ENCODE measurements around the gene RBM48.
"Not testable (repeated sequence)": the region's sequence is repeated elsewhere in the genome, so short reads cannot be mapped to it uniquely, and the experiment has no call there.

Gene RBM48

GRCh38 chr7:92545116-92545515 is 16.5 kb downstream of the RBM48 start:
- not testable (repeated sequence) for DNase-seq (ENCODE audit: low read depth, low spot score)

GRCh38 chr7:92546856-92547497 is 18.4 kb downstream of the RBM48 start:
- no peak for DNase-seq (ENCODE audit: low read depth, low spot score)

- DNase-seq (ENCODE audit: low read depth, low spot score): no peak
Measured at GRCh38 chr7:92547579-92547978, 19.0 kb downstream of the RBM48 start.

- DNase-seq (ENCODE audit: low read depth, low spot score): no peak
Measured at GRCh38 chr7:92550194-92550593, 21.6 kb downstream of the RBM48 start.

GRCh38 chr7:92557249-92557648 is 28.7 kb downstream of the RBM48 start:
- no peak for DNase-seq (ENCODE audit: low read depth, low spot score)

- DNase-seq (ENCODE audit: low read depth, low spot score): no peak
Measured at GRCh38 chr7:92557808-92558362, 29.3 kb downstream of the RBM48 start.

- DNase-seq (ENCODE audit: low read depth, low spot score): no peak
Measured at GRCh38 chr7:92560602-92561001, 32.0 kb downstream of the RBM48 start.

GRCh38 chr7:92563345-92563744 is 34.8 kb downstream of the RBM48 start:
- no peak for DNase-seq (ENCODE audit: low read depth, low spot score)

GRCh38 chr7:92567460-92567859 is 38.9 kb downstream of the RBM48 start:
- DNase-seq (ENCODE audit: low read depth, low spot score): no peak

- no peak for DNase-seq (ENCODE audit: low read depth, low spot score)
Measured at GRCh38 chr7:92569137-92569536, 40.5 kb downstream of the RBM48 start.

- DNase-seq (ENCODE audit: low read depth, low spot score): no peak
Measured at GRCh38 chr7:92576296-92576695, 47.7 kb downstream of the RBM48 start.

GRCh38 chr7:92582948-92583347 is 54.4 kb downstream of the RBM48 start:
- DNase-seq (ENCODE audit: low read depth, low spot score): no peak

GRCh38 chr7:92584953-92585352 is 56.4 kb downstream of the RBM48 start:
- no peak for DNase-seq (ENCODE audit: low read depth, low spot score)

- no peak for DNase-seq (ENCODE audit: low read depth, low spot score)
Measured at GRCh38 chr7:92586403-92586802, 57.8 kb downstream of the RBM48 start.

- DNase-seq (ENCODE audit: low read depth, low spot score): no peak
Measured at GRCh38 chr7:92586841-92587240, 58.2 kb downstream of the RBM48 start.

Measured in activated CD4-positive, CD25-positive, alpha-beta regulatory T cell treated with anti-CD3 and anti-CD28 coated beads, Interleukin-2, amount 50 U/mL, for 16 hours (primary cell).